ENCODE measurements around the gene CHD3. TPM values are rescaled to one million over a fixed set of nuclear protein-coding genes. Genes with fewer than 3 reads are reported as not detected.

Gene CHD3
- total and polyA plus RNA-seq, 10 of the 15 experiments (the other 5 are each of a cell fraction or from before 2014, with no cell fraction given), result 1.4 to 86.8 (median 39.1) TPM

GRCh38 chr17:7915611-7916384 is 27.2 kb downstream of the CHD3 start, which contains the start of gene RNF227 (continued):
- TF ChIP-seq USF2 (IDR thresholded peaks at IDR 0.05; ENCODE audit: borderline replicate concordance, low read depth, low read length) (peak; percentile 87), KAT2A (conservative IDR thresholded peaks at IDR 0.05; ENCODE audit: control insufficient read depth, low read depth, low read length) (no peak), IKZF1 (conservative IDR thresholded peaks at IDR 0.05) (peak; percentile 81), ZSCAN29 (IDR thresholded peaks at IDR 0.05) (0 out of 2 replicates have a peak, but pooled peaks have one; percentile 30), NFXL1 (IDR thresholded peaks at IDR 0.05; ENCODE audit: borderline replicate concordance) (no peak), GABPA (IDR thresholded peaks at IDR 0.05; ENCODE audit: low read depth) (no peak), BACH1 (IDR thresholded peaks at IDR 0.05; ENCODE audit: borderline replicate concordance) (peak; percentile 70; the same call in 1 of the 2 replicates), NFYB (IDR thresholded peaks at IDR 0.05; ENCODE audit: insufficient read depth, low read depth, low read length) (peak; percentile 67; the same call in 1 of the 2 replicates), SRF (IDR thresholded peaks at IDR 0.05; ENCODE audit: low read depth in 2 of 2, low read length in 2 of 2) (0 out of 4 replicates have a peak, but pooled peaks of 1 of the 2 experiments have one; percentile 16), FOXK2 (IDR thresholded peaks at IDR 0.05) (no peak), ATF7 (IDR thresholded peaks at IDR 0.05; ENCODE audit: low read depth) (no peak), PKNOX1 (IDR thresholded peaks at IDR 0.05) (no peak), ATF2 (IDR thresholded peaks at IDR 0.05; ENCODE audit: low read length) (no peak), BMI1 (IDR thresholded peaks at IDR 0.05; ENCODE audit: borderline replicate concordance) (peak; percentile 85), STAT1 (conservative IDR thresholded peaks at IDR 0.05) (no peak), ASH2L (IDR thresholded peaks at IDR 0.05; ENCODE audit: borderline replicate concordance, low read depth) (no peak), BCL3 (IDR thresholded peaks at IDR 0.05; ENCODE audit: borderline replicate concordance, insufficient read depth, low read depth, low read length, poor library complexity, severe bottlenecking) (no peak), STAT3 (IDR thresholded peaks at IDR 0.05; ENCODE audit: low read depth, low read length) (no peak), SMC3 (IDR thresholded peaks at IDR 0.05; ENCODE audit: borderline replicate concordance, low read length) (no peak), SP1 (IDR thresholded peaks at IDR 0.05; ENCODE audit: low read depth, low read length) (no peak), CHD1 (IDR thresholded peaks at IDR 0.05; ENCODE audit: low read depth, low read length) (no peak), MYB (IDR thresholded peaks at IDR 0.05; ENCODE audit: borderline replicate concordance, low read depth, low read length) (no peak), NFIC (IDR thresholded peaks at IDR 0.05; ENCODE audit: low read depth, low read length) (no peak), EZH2 (IDR thresholded peaks at IDR 0.05; ENCODE audit: borderline replicate concordance, control insufficient read depth, low read depth, low read length) (no peak), MEF2B (IDR thresholded peaks at IDR 0.05; ENCODE audit: partially characterized antibody, poor library complexity, severe bottlenecking) (no peak), SMAD1 (IDR thresholded peaks at IDR 0.05; ENCODE audit: low read depth, partially characterized antibody) (no peak)

All from GM12878 (cell line).